Bronchial epithelial cell (primary cell): ENCODE results near the gene SH2D4B. TPM values are rescaled to one million over a fixed set of nuclear protein-coding genes. Genes with fewer than 3 reads are reported as not detected.

ENCODE experiments used
- DNase-seq: peaks from one replicate; pipeline ENCODE4 v3.0.0-alpha.2; 2010; ENCODE audit warnings: low read depth
- FAIRE-seq: peaks from 2 replicates; lab custom pipeline; 2011; peaks lifted over from hg19 to GRCh38; lab: Jason Lieb, UNC
- H3K27me3 ChIP-seq: 2 replicates; pipeline ENCODE4 v1.5.1; 2011; ENCODE audit warnings: low read length; ENCODE audit not compliant: control insufficient read depth, insufficient read depth
- H3K36me3 ChIP-seq: 2 replicates; pipeline ENCODE4 v1.5.1; 2011; ENCODE audit warnings: low read length; ENCODE audit not compliant: control insufficient read depth, insufficient read depth
- H3K4me3 ChIP-seq: 2 replicates; pipeline ENCODE4 v1.5.1; 2011; ENCODE audit warnings: mild to moderate bottlenecking, low read depth, low read length, control low read depth
- total RNA-seq: library from RNA; depleted of rRNA; stranded (reverse); fragments of >200 nt; gene quantifications from 2 replicates; pipeline ENCODE4 v1.2.1, GENCODE V29; 2014
- TF ChIP-seq, protein P1 (sequence below): IDR thresholded peaks from 2 replicates; pipeline ENCODE4 v1.5.1; 2011; ENCODE audit warnings: mild to moderate bottlenecking, moderate library complexity, low read length, control low read depth, inconsistent platforms; ENCODE audit not compliant: insufficient read depth, severe bottlenecking

SH2D4B gene
- total RNA-seq, 1 donor from 2014 or later = under 0.01 TPM

DNA sequence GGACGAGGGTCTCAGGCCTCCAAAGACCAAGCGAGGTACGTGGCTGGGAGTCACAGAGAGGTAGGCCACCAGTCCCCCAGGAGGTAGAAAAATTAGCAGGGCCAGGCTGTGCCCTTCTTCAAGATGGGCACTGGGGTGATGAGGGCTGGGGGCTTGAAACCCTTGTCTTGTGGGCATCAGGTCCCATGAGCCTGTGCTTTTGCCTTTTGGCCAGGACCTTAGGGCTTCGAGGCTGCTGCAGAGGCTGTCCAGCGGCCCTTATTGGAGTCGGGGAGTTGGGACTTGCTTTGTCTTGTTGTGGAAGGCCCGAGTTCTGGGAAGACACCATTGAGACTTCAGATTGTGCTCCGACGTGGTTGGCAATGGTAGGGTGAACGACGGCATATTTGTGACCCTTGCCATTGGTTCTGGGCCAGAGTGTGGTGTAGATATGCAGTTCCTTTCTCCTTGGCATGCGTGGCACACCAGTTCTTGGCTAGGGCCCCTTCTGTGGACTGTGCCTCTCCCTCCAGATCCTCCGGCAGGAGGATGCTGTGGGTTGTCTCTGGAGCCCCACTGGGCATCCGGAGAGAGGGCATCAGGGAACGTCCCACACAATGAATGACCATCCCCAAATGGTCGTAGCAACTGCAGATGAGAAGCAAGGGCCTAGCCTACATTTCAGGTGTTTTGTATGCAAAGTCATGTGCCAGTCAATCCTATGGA is 931 bp downstream of the SH2D4B start:
- TF ChIP-seq, protein P1, sequence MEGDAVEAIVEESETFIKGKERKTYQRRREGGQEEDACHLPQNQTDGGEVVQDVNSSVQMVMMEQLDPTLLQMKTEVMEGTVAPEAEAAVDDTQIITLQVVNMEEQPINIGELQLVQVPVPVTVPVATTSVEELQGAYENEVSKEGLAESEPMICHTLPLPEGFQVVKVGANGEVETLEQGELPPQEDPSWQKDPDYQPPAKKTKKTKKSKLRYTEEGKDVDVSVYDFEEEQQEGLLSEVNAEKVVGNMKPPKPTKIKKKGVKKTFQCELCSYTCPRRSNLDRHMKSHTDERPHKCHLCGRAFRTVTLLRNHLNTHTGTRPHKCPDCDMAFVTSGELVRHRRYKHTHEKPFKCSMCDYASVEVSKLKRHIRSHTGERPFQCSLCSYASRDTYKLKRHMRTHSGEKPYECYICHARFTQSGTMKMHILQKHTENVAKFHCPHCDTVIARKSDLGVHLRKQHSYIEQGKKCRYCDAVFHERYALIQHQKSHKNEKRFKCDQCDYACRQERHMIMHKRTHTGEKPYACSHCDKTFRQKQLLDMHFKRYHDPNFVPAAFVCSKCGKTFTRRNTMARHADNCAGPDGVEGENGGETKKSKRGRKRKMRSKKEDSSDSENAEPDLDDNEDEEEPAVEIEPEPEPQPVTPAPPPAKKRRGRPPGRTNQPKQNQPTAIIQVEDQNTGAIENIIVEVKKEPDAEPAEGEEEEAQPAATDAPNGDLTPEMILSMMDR = no peak
- DNase-seq (no peak), FAIRE-seq (no peak)
- Histone ChIP-seq H3K27me3 (no peaks in the 10 kb centered on the region), H3K4me3 (no peak overlapping the region), H3K36me3 (no peaks in the 10 kb centered on the region)

DNA sequence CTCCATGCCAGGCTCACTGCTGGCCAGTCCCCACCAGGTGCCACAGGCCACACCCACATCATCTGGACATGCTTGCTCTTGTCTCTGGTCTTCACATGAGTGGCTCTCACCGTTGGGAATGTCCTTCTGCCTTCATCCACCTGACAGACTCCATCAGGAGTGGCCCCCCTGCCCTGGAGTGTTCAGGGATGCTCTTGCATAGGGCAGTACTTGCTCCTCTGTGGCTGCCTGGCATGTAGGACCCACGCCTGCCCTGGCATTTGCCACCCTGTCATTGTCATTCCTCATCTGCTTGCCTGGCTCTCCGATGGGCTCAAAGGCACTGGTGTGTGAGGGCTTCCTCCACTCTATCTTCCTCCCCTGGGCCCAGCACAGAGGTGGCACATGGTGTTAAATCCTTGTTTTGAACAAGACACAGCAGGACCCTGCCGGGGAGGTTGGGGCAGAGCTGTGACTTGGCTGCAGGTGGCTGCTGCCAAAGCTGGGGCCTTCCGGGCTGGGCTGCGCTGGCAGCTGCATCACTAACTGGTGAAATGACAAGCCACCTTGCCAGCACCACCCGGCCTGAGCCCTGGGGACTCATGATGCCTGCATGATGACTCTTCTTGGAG is 1.8 kb downstream of the SH2D4B start:
- Histone ChIP-seq H3K4me3 (no peak overlapping the region), H3K36me3 (no peaks in the 10 kb centered on the region), H3K27me3 (no peaks in the 10 kb centered on the region)
- TF ChIP-seq, protein P1 = no peak
- DNase-seq = no peak
- FAIRE-seq = no peak

DNA sequence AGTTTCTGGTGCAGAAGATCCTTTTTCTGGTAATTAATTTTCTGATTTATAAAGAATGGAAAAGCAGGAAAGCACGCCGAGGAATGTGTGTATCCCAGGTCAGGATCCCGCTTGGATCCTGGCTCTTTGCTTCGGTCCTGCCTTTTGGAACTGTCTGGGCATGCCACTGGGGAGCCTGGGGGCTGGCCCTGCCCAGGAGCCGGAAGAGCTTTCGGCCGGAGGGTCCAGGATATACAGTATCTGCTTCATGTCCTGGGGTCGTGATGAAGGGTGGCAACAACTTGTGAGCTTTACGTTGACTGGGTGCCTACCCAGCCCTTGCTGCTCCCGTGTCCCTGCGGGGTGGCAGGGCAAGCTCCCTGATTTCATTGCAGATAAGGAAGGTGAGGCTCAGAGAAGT is 2.4 kb downstream of the SH2D4B start:
- Histone ChIP-seq H3K4me3 (no peak overlapping the region), H3K36me3 (no peaks in the 10 kb centered on the region), H3K27me3 (no peaks in the 10 kb centered on the region)
- FAIRE-seq = no peak
- TF ChIP-seq, protein P1 = no peak
- peak; percentile 29 for DNase-seq

DNA sequence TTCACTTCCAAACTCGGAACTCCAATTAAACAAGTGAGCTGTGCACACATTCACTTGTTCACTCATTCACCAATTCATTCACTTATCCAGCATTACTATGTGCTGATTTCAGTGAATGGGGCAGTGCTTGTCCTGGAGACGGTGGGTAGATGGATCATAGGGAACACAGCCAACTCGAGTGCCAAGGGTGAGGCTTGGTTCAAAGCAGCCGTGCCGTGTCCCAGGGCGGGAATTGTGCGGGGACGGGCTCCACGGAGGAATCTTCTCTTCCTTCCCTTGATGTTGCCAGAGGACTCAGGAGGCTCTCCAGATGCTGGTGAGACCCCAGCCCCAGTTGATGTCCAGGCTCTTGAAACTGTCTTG is 2.9 kb downstream of the SH2D4B start:
- FAIRE-seq (no peak), DNase-seq (peak; percentile 59)

DNA sequence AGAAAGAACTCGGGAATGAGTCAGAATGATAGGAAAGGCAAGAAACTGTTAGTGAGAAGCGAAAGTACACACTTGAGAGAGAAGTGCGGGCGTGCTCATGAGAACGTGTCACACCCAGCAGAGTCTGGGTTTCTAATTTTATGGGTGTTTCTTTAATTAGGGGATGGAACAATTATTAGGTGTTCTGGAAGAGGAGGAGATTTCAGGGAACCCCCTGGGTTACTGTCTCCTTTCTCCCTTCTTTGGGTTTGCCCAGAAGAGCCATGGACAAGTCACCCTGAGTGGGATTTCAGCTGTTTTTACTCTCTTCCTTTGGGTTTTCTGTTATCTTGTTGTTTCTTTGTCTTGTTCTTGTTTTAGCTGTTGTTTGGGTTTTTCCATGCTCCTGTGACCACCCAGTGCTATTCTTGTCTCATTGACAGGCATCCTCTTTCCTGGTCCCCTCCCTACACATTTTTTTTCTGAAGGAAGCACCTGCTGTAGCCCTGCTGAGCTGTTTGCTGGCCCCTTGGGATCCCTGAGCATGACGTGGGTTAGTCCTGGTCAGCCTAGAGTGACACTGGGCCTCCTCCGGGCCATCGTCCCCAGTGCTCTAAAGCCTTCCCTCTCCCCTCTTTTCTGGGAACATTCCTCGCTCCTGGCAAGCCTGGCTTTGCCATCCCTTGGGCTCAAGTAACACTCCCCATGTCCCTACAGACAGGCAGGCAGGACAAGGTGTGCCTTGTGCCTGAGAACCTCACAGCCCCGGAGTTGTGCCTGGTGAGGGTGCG is 3.5 kb downstream of the SH2D4B start:
- FAIRE-seq (no peak), DNase-seq (peak; percentile 82)
- H3K36me3 ChIP-seq = no peaks in the 10 kb centered on the region
- TF ChIP-seq, protein P1 = no peak
- no peaks in the 10 kb centered on the region for H3K27me3 ChIP-seq
- peak overlapping the region; percentile 13 for H3K4me3 ChIP-seq

More for the DNA sequence above, 2.9 kb downstream of the SH2D4B start:
- TF ChIP-seq, protein P1 = no peak
- peak overlapping the region; percentile 13 for H3K4me3 ChIP-seq
- no peaks in the 10 kb centered on the region for H3K27me3 ChIP-seq
- H3K36me3 ChIP-seq = no peaks in the 10 kb centered on the region
